ENCODE data around the gene ZNF236.

DNA sequence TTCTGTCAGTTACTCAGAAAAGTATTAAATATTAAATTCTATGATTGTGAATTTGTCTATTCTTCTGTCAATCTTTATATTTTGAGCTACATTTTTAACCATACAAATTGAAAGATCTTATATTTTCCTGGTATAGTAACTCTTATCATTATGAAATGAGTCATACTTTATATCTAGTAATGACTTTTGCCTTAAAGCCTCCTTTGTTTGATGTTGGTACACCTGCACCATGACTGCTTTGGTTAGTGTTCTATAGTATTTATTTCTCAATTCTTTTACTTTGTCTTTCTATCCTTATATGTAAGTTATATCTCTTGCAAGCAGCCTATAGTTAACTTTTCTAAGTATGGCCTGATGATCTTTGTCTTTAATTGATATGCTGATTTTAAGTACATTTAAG lies 13.0 kb downstream of the ZNF236 start:
- no peak for TF ChIP-seq SUZ12 (IDR thresholded peaks at IDR 0.05; ENCODE audit: extremely low read depth, insufficient read depth, insufficient read length)
- TF ChIP-seq ZNF274 (IDR thresholded peaks at IDR 0.05; ENCODE audit: low read depth, low read length): no peak

Measured in NT2/D1 (cell line).